HG02973 (cell line): Measurements from ENCODE around the gene EN2.
"Not testable (repeated sequence)": the region's sequence is repeated elsewhere in the genome, so short reads cannot be mapped to it uniquely, and the experiment has no call there.

ENCODE experiments used
- ATAC-seq: cut with Tn5 transposase; IDR thresholded peaks from one replicate; pipeline ENCODE4 v1.9.1; 2021; ENCODE audit warnings: moderate library complexity; ENCODE audit not compliant: unreplicated experiment

Gene EN2

DNA sequence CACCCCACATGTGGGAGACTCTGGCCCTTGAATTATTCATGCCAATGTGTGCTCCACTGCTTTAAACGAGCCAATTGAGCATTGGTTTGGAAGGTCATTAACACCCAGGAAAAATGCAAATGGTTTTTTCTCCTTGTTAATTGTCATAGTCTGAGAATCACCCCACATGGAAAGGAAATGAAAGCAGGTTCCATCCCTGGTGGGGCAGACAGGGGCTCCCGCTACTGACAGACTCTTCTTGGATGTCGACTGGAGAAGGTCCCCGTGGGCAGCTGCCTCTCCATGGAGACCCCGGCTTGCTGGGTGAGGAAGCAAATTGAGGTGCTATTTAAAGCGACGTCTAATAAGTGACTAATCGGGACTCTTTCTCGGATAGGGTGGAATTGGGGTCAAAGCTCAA is 32.0 kb upstream of the EN2 start:
- no peak for ATAC-seq

DNA sequence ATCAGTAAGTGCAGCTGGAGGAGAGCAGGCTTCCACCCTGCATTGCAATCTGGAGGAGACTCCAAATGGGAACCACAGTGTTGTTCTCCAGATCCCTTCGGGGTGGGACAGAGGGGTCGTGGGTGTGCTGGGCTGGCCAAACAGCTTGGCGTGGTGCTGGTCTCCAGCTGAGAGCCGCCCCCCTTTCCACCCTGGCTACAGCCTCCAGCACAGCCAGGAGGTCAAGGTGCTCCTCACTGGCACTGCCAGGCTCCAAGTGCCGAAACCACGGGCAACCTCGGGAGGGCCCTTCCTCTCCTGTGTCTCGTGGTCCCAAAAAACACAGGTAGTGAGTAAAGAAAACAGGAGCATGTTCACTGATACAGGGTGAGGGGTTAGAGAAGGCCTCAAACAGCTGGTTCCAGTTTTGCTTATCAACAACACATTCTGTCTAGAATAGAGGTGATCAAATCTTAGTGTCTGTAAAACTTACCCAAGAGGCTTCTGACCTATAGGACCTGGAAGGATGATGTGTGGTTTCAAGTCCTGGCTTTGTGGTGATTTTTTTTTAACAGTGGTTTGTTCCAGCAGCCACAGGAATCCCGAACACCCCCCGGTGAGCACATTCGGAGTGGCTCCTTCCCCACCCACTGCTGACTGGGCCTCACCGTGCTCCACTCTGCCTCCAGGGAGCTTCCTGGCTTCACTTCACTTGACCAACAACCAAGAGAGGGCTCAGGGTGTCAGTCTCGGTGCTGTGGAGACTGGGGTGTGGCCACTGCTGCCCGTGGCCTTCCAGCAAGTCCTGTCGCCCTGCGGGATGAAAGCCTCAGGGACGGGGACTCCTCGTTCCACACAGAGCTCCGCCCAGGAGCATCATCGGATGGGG is 31.2 kb upstream of the EN2 start:
- ATAC-seq = no peak

DNA sequence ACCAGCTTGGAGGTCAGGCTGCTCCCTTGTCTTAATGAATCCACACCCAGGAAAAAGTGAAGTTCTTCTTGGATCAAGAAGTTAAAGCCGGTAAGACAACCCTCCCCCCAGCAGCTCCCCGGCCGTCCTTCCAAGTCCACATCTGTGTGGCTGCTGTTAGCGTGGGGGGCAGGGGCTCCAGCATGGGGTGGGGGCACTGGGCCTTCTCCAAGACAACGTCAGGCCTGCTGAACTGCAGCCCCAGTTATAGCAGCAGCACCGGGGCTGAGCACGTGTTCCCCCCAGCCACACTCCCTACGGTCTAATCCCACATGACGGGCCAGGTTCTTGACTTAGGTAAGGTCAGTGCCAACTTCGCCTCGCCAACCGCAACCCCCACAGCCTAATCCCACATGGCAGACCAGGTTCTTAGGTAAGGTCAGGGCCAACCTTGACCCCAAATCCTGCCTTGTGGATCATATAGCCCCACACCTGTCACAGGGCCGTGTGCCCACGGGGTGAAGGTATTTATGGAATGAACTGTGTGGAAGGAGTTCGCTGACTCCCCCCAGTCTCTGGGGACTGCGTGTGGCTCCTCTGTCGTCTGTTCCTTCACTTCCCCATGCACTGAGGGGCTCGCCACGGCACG is 30.4 kb upstream of the EN2 start:
- ATAC-seq = no peak

DNA sequence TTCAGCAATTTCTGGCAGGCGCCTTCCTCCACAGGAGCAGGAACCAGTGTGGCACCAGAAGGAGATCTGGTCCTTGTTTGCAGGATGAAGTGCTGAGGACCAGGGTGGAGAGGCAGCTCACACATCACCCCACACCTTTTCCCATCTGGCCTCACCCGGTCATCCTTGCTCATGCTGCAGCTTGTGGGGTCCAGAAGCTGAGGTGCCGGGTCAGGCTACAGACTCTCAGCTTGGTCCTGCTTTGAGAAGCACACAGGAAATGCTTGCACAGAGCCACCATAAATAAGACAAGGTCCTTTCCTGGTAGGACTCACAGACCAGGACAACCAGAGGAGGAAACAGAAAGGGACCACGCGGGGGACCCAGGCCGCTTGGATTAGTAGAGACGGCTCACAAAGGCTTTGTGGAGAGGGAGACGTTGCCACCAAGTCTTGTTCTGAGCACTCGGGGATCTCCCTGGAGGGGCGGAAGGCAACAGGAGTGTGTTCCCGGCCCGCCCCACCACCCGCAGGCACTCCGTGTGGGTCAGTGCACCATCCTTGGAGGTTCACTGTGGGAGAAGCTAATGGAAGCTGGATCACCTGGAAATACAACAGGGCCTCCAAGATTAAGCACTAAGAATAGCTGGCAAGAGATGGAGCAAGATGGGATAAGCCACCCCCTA is 29.6 kb upstream of the EN2 start:
- ATAC-seq = no peak

DNA sequence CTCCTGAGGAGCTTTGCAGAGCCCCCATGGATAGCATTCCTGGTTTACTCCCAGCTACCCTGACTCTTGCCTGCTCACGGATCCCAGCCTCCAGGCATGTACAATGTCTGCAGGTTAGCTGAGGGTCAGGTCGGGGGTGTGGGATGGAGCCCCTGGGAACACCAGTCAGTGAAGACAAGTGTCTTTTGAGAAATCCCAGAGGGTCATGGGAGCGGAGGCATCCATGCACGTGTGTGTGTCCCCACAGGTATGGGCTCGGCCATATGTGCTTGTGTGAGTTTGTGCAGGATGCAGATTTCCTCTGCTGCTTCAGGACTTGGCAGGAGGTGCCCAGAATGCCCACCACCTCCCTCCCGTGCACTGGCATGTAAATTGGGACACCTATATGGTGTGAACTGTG is 28.3 kb upstream of the EN2 start:
- ATAC-seq = no peak

DNA sequence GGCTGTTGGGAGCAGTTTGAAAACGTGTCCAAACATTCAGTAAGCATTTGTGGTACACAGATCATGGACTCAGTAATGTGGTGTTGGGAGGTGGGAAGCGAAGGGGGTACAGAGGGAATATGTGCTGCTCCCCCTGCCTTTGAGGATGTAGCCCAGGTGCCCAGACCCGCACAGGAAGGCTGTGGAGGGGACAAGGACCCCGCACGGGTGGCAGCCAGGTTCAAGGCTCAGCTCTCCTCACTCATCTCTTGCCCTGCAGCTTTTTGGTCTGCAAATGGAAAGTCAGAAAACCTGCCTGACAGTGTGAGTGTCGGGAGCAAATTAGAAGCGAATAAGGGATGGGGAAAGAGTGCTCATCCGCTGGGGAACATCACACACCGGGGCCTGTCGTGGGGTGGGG is 27.3 kb upstream of the EN2 start:
- no peak for ATAC-seq

DNA sequence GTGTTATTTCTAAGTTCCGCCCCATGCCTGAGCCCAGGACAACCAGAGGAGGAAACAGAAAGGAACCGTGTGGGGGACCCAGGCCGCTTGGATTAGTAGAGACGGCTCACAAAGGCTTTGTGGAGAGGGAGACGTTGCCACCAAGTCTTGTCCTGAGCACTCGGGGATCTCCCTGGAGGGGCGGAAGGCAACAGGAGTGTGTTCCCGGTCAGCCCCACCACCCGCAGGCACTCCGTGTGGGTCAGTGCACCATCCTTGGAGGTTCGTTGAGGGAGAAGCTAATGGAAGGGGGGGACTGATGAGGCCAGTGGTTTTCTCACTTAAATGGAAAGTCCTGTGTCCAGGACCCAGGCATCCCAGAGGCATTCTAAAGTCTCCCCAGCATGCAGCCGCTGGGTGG is 26.7 kb upstream of the EN2 start:
- ATAC-seq = no peak

DNA sequence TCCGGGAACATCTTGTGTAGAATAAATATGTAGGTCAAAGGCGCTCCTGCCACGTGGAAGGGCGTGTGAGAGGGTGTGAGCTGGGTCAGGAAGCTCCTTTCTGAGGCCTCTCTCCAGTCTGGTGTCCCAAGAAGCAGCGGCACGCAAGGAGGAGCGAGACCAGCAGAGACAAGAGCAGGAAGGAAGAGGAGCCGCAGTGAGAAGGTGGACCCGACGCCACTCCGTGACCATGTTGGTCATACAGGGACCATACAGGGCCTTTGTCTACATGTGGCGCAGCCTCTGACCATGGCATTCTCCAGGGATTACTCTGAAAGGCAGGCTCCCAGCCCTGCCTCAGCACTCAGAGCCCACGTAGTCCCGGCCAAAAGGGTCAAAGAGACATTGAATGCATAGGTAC is 26.2 kb upstream of the EN2 start:
- ATAC-seq = no peak

DNA sequence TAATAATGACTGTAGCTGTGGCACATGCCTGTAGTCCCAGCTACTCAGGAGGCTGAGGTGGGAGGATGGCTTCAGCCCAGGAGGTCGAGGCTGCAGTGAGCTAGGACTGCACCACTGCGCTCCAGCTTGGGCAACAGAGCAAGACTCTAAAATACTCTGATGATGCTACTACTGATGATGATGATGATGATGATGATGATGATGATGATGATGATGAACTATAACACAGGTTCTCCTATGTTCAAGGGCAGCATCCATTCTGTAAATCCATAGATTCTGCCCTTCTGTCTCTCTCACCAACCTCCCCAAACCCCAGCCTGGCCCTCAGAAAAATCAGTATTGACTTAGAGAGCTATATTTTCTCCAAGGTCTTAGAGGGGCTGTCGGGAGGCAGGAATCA is 22.8 kb upstream of the EN2 start:
- no peak for ATAC-seq

DNA sequence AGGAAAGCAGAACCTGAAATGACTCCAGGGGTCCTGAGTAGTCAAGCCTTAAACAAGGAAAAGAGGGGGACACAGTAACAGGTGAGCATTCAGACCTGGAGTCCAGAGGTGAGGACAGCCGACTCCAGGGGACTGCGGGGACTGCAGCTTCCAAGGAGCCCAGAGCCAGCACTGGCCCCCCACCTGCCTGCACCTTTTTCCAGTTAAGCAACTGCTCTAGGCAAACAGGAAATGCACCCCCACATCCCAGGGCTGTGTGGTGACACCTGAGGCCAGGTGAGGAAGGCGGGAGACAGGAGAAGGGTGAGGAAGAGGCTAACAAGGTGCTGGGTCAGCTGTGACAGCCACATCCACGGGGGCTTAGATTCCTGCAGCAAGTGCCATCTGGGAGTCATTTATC is 20.1 kb upstream of the EN2 start:
- ATAC-seq = no peak

DNA sequence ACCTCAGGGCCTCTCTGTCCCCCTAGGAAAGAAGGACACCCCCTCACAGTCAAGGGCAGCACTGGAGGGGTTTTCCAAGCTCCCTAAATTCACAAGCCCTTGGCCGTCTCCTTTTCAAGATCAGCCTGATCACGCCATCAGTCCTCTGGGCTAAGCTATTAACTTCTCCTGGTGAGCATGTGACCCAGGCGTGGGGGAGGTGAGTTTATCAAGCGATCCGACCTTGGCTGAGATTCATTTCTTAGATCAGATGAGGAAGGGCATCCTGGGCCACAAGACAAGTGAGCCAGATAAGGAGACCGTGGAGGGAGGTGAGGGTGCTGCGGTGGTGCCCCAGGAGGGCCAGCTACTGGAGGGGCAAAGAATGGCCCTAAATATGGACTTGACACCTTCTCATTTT is 19.2 kb upstream of the EN2 start:
- no peak for ATAC-seq

DNA sequence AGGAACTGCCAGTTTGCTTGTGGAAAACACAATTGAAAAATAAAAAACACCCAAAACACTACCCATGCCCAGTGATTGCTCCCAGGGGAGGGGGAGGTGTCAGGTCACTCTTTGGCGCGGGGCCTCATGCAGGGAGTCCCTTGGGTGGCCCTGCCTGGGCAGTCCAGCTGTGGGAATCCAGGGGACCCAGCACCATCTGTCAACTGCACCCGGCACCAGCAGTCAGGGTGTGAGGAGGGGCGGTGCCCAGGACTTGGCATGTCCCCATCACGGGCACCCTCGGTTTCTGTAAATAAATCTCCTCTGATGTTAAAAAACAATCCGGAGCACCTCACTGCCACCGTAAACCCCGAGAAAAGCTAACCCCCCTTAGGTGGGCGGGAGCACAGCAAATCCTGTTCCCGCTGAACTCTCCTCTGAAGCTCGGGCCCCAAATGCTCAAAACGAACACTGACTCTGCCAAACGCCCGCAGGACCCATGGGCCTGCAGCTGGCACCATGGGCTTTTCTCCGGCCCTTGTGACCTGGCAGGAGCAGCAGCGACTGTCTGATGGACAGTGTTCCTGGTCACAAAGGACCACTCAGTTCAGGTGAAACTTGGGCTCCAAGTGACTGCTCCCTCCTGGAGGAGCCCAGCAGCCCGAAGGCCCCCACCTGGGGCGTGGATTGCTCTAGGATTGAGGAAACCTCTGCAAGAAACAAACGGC is 18.5 kb upstream of the EN2 start:
- ATAC-seq = no peak

DNA sequence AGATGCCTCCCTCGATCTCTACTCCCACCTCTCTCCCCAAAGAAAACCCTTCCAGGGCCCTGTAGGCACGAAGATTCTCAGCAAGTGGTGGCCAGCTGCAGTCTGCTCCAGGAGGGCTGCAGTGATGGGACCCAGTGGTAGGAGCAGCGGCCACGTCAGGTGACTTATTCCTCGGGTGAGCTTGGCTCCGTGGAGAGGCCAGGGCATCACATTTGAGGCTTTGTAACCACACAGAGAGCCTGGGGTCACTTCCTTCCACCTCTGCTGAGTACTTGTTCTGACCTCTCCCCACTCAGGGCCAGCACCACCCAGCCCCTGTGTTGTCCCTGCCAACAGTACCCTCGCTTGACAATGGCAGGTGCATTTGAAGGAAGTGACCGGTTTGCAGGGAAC is 17.9 kb upstream of the EN2 start:
- ATAC-seq = no peak

DNA sequence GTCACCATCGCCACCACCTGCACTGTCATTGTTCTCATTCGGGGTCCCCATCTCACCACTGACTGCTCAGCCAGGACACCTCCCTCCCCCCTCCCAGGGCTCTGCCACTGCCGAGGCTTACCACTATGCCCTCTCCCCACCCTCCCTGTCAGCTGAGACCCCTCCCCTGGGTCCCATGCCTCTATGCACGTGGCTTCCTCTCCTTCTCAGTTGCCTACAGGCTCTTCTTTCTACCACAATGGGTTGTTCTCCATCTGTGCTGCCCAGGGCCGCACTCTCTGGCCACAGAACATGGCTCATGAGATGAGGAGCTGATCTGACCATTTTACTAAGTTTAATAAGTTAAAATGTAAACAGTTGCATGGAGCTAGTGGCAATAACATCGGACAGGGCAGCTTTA is 16.1 kb upstream of the EN2 start:
- no peak for ATAC-seq

DNA sequence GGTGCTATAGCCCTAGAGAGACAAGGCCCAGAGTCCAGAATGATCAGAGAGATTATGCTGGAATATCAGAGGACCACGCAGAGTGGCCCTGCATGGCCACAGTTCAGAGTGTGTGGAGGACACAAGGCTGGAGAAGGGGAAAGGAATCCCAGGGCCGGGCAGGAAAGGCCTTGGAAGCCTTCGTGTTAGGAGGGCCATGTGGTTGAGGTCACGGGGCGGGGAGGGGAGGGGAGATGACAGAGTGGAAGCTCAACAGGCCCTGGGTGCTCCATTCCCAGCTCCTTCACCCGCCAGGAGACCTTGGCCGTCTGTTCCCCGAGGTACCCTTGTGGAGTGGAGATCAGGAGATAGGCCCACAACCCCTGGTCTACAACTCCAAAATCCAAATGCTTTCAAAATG is 13.2 kb upstream of the EN2 start:
- no peak for ATAC-seq

DNA sequence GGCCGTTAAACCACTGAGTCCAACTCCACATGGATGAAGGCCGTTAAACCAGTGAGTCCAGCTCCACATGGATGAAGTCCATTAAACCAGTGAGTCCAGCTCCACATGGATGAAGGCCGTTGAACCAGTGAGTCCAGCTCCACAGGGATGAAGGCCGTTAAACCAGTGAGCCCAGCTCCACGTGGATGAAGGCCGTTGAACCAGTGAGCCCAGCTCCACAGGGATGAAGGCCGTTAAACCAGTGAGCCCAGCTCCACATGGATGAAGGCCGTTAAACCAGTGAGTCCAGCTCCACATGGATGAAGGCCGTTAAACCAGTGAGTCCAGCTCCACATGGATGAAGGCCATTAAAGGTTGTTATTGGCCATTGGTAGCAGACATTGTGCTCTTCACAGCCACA is 12.3 kb upstream of the EN2 start:
- ATAC-seq = not testable (repeated sequence)

DNA sequence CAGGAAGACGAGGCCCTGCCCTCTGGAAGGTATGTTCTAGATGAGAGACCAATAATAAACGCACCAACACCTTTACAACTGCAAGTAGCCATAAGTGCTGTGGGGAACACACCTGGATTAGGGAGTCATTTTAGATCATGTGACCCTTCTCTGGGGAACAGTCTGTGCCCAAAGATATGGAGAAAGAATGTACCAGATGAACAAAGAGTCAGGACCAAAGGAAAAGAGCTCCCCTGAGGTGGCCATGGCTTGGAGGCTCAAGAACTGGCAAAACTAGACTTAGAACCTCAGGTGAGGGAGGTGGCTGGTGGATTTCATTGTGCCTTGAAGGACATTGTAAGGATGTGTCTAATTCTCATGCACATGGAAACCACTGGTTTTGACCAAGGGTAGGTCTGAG is 10.3 kb upstream of the EN2 start:
- ATAC-seq = no peak

DNA sequence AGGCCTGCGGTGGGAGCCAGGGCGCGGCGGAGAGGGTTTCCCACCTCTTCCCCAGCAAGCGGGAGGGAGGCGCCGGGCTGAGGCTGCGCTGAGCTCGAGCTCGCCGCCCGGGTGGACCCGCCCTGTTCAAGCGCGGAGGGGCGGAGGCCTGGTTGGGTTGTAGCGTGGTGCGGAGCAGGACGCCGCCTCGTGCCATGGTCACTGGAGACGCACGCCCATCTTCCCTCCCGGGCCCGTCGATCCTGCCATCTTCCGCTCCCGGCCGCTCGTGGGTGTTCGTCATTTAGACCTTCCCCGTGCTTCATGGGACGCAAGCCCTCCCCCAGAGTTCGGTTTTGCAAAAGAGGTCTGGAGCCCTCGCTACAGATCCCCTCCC is 9.3 kb upstream of the EN2 start:
- ATAC-seq = no peak

DNA sequence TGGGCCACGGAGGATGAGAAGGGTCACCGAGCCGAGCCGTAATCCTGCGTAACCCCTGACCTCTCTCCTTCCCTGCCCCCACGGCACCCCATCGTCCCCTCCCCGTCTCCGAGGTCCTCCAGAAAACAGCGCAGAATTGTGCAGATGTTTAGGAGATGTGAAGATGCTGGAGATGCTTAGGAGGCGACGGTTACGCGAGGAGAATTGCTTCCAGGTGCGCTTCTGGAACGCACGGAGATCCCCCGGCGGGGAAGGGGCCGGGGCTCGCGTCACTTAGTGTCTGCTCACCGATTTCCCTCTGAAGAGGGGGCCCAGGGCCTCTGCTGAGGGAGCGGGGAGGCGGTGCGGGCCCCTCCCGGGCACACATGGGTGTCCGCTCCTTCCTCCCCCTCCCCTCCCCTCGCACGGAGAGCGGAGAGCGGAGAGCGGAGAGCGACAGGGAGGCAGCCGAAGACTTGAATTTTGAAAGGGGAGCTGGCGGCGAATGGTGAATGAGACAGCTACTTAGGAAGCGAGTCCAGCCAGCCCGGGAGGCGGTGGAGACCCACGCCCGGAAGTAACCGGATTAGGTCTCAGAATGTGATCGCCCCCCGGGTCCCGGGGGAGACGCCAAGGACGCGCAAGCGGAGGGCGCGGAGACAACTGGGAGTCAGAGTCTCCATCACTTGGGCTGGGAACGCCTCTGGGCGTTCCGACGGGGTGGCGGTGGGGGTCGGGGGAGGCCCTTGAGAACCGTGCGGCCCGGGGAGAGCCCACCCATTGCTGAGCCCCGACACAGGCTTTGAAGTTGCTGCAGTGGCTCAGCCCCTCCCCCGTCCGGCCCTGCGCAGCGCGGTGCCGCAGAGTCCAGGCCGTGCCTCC is 8.7 kb upstream of the EN2 start:
- ATAC-seq = no peak

DNA sequence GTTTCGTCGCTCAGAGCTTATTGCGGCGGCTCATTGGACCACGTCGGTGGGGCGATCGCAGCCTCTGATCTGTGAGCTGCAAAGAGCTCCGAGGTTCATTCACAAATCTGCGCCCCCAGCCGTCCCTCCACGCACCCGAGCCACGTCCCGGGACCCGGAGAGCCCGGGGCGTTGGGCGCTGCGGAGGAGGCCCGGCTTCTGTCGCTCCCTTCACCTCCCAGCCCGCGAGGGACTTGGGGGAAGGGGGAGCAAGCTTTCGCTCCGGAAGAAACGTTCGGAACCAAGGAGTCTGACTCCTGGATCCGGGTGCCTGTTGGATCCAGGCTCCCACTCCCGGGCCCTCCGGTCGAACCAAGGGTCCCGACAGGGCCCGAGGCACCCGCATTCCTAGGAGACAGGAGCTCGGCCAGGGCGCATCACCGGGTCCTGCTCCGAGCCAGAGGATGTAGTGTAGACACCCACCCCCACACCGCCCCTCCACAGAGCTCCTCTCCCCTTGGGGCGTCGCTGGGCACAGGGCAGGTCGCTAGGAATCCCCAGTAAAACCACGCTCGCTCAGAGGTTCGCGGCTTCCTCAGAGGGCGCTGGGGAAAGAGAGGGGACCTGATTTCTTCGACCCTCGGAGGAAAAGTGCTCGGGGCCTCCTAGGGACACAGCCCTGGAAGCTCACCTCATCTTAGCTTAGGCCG is 7.9 kb upstream of the EN2 start:
- no peak for ATAC-seq
